HG03571 (cell line): ENCODE data around the gene WNK4.

Experiments used
- ATAC-seq: cut with Tn5 transposase; IDR thresholded peaks from one replicate; pipeline ENCODE4 v1.9.1; 2021; ENCODE audit not compliant: unreplicated experiment

The WNK4 gene

DNA sequence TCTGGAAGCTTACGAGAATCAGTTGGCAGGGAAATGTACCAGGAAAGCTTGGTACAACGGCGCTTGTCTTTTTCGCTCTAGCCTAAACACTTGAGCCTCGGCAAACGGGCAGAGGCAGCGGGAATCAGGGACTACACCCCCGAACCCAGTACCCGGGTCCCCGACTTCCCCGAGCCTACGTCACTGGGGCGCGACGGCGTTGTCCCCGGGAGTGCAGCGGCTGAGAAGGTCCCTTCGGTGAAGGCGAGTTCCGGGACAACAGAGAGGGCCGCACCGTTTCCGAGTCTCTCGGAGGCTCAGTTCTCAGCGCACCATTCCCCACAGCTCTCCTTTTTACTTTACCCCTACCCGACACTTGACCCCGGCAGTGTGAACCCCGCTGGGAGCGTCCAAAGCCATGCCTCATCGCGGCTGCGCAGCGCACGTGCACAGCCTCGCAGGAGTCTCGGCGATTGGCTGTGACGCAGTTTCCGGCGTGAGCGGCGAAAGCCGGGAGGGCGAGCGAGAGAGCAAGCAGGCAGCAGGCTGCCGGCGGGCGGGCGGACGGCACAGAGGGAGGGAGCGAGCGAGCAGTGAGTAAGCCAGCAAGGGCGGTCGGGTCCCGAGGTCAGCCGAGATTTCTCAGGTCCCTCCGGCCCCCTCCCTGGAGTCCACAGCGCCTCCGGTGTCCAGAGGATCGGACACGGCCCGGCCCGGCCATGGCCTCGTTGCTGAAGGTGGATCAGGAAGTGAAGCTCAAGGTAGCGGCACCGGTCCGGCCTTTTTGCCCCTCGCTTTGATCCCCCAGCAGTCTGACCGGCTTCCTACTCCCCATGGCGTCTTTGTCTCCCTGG, 52.7 kb downstream of the WNK4 start, which contains the start of gene PSME3:
TSS of gene PSME3 (plus strand) at position 464 of the 833 bp plus-strand sequence. CDS start at position 699, 235 bp downstream.
- peak; percentile 85 for ATAC-seq

DNA sequence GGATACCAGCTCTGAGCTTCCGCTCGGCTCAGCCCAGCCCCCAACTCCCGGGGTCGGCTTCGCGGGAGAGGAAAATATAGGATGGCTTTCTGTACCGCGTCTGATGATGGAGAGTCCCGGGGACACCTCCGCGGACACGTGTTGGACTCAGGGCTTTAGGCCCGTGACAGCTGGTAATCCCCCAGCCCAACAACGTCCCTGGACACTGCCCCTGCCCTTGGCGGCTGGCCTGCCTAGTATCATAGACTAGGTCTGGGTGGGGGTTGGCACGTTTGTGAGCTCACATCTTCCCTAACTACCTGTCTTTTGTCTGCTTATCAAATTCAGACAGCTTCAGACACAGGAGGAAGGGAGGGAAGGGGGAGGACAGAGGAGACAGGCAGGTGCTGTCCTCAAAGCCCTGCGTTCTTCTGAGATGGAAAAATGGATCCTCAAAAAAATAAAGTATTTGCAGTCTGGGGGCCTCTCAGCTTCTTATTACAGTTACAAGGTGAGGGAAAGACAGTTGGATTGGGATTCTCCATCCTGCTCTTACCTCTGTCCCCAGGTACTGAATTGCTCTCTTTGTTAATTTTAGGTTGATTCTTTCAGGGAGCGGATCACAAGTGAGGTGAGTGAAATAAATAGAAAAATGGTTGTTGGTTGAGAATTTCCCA, 53.5 kb downstream of the WNK4 start:
- ATAC-seq, result no peak

DNA sequence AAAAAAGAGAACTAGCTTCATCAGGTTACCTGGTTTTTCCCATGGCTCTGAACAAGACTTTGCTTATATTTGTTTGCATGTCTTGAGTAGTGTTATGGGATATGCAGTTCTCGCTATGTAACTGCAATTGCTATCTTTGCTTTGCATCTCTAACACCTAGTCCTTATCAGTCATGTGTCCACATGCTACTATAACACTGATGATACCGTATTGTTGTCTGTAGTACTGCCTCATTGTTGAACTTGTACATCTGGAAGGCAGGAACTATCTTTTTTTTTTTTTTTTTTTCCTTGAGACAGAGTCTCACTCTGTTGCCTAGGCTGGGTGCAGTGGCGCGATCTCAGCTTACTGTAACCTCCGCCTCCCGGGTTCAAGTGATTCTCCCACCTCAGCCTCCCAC, 55.3 kb downstream of the WNK4 start:
- ATAC-seq, result no peak

DNA sequence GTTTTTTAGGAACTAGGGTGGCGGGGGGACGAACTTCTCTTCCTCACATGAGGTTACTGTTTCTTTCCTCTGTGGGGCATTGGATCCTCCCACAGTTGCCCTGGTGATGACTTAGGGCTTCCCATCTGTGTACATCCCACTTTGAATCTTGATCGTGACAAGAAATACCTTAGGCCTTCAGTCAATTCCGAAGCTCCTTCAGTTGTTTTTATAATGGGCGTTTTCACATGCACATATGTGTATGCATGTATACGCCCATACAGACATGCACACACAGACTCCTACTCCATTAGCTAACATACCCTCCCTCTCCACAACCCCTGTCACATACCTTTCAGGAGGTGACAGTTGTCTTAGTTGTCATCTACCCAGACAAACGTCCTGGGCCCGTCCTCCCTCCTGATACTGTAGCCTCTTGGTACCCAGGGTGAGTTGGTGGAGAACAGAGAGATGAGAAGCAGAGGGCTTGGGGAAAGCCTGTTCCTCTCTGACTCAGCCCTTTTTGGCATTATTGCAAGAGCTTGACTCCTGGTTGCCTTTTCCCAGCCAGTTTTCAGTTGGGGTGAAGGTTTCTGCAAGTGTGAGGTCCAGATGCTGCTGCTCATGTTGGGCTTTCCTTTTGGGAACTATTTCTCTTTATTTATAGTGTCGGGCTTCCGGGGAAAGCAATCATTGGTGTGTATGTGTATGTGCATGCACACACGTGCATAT, 61.7 kb downstream of the WNK4 start:
- no peak for ATAC-seq

DNA sequence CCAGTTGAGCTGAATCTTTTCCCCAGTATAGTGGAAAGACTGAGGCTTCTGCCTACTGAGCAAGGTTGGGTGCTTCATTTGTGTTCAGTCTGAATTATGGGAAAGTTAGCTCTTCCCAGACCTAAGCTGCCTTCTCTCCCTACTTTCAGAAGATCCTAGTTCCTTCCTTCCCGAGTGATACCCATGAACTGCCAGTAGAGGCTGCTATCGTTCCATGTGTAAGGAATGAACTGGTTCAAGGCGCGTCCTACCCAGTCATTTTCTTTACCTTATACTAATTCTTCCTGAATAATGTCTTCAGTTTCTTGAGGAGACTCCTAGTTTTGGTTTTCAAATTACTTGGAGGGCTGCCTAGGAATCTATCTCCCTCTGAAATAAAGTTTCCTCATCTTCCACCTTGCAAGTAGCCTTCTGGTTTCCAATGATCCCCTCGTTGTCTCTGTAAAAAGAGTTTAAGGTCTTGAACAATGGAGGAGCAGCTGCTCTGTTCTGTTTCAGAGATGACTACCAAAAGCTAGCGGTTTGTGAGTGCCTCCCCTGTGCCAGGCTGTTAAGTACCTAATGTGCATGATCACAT, 63.0 kb downstream of the WNK4 start:
- no peak for ATAC-seq

DNA sequence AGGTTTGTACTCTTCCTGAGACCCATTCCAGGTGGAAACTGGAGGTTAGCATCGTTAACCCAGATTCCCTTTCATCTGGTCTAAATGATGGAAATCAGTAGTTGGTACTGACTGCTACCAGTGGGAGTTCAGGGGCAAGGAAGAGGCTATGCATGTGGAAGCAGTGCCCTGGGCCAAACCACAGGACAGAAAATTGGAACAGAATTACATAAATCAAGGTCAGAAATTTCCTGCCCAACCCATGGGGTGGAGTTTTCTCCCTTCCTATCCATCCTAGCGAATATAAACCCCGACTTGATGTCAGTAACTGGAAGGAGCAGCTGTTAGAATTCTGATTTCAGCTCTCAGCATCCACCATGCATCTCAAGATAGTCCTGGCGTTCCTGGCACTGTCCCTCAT, 63.9 kb downstream of the WNK4 start, which contains the start of gene AOC2:
TSS of gene AOC2 (plus strand) at position 310 of the 400 bp plus-strand sequence. CDS start at position 357, 47 bp downstream.
- no peak for ATAC-seq

DNA sequence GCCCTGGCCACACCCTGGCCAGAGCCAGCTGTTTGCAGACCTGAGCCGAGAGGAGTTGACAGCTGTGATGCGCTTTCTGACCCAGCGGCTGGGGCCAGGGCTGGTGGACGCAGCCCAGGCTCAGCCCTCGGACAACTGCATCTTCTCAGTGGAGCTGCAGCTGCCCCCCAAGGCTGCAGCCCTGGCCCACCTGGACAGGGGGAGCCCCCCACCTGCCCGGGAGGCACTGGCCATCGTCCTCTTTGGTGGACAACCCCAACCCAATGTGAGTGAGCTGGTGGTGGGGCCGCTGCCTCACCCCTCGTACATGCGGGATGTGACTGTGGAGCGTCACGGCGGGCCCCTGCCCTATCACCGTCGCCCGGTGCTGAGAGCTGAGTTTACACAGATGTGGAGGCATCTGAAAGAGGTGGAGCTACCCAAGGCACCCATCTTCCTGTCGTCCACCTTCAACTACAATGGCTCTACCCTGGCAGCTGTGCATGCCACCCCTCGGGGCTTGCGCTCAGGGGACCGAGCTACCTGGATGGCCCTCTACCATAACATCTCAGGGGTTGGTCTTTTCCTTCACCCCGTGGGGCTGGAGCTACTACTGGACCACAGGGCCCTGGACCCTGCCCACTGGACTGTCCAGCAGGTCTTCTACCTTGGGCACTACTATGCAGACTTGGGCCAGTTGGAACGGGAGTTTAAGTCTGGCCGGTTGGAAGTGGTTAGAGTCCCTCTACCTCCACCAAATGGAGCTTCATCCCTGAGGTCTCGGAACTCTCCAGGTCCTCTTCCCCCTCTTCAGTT, 64.5 kb downstream of the WNK4 start:
- no peak for ATAC-seq

DNA sequence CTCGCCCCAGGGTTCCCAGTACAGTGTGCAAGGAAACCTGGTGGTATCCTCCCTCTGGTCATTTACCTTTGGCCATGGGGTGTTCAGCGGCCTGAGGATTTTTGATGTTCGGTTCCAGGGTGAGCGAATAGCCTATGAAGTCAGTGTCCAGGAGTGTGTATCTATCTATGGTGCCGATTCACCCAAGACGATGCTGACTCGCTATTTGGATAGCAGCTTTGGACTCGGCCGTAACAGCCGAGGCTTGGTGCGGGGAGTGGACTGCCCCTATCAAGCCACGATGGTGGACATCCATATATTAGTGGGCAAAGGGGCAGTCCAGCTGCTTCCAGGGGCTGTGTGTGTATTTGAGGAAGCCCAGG, 65.1 kb downstream of the WNK4 start:
- no peak for ATAC-seq

DNA sequence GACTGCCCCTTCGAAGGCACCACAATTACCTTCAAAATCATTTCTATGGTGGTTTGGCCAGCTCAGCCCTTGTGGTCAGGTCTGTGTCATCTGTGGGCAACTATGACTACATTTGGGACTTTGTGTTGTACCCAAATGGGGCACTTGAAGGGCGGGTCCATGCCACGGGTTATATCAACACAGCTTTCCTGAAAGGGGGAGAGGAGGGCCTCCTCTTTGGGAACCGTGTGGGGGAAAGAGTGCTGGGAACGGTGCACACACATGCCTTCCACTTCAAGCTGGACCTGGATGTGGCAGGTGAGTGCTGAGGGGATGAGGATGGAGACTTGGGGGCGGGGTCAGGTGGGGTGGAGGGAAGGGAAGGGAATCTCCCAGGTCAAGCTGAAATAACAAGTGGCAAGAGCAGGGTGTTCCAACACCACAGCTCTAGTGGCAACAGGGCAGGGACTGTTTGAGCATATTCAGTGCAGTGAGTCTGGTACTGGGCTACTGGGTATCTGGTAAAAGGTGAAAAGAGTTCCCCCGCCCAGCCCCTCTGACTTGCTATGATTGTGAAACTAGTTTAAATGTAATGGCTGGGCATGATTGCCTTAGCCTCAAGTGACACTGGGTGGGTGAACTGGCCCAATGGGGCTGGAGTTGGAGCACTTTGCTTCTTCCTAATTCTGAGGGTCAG, 65.6 kb downstream of the WNK4 start:
- no peak for ATAC-seq
